ENCODE measurements around the gene TNFAIP2. TPM values are rescaled to one million over a fixed set of nuclear protein-coding genes. Genes with fewer than 3 reads are reported as not detected.
A peak's percentile ranks its signal among the peaks of the same experiment; 100 is the strongest.

TNFAIP2 gene
- total and polyA plus RNA-seq, 9 of the 15 experiments (the other 6 are each of a cell fraction or from before 2014, with no cell fraction given) = 22.6 to 68.6 (median 44.6) TPM

DNA sequence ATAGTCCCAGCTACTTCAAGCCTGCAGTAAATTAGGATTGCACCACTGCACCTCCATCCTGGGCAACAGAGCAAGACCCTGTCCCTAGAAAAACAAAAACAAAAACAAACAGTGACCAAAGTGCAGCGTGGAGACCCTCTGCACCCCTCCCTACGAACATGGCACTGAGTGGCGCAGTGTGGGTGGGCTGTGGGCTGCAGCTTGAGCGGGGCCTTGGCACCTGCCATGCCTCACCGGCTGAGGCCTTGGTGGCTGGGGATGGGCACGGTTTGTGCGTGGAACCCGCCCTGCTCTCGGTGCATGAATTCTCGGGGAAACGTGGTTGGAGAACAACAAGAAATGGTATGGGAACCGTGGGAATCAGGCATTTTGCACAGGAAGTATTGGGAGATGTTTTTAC is 60.8 kb downstream of the TNFAIP2 start:
- Histone ChIP-seq H2AFZ (ENCODE audit: low read depth, low read length) (peak overlapping the region; percentile 51; the same call in 1 of the 2 replicates), H3K27ac (ENCODE audit: extremely low read depth, low read depth, low read length) (no peak overlapping the region), H4K20me1 (replicated peaks; ENCODE audit: control insufficient read depth, insufficient read depth, low read length) (no peaks in the 10 kb centered on the region), H3K4me1 (replicated peaks in 1 of 2; ENCODE audit: control insufficient read depth in 2 of 2, insufficient read depth in 2 of 2, low read length in 2 of 2) (peaks cover 0 to 3% of the 10 kb centered on the region in 2 experiments; a peak in 4 of 5 replicates), H3K27me3 (ENCODE audit: control insufficient read depth in 2 of 2, insufficient read depth in 2 of 2, low read length in 2 of 2) (no peaks in the 10 kb centered on the region), H3K4me3 (no peak overlapping the region), H3K9me3 (replicated peaks; ENCODE audit: control insufficient read depth, insufficient read depth, low read depth, low read length) (no peaks in the 10 kb centered on the region), H3K36me3 (ENCODE audit: control insufficient read depth, insufficient read depth, low read length) (no peaks in the 10 kb centered on the region), H3K9me1 (ENCODE audit: control insufficient read depth, insufficient read depth, low read length) (no peaks in the 10 kb centered on the region), H3K4me2 (ENCODE audit: insufficient read depth, low read length) (no peak overlapping the region), H3K9ac (ENCODE audit: insufficient read depth in 1 of 2, low read depth in 2 of 2, low read length in 2 of 2) (0 out of 4 replicates have a peak overlapping the region, but pooled peaks of 1 of the 2 experiments have one; percentile 33), H3K79me2 (ENCODE audit: control insufficient read depth, insufficient read depth, low read length) (no peaks in the 10 kb centered on the region)
- in situ Hi-C loops (cut with MboI) (no loop called here), intact Hi-C loops (cut with micrococcal nuclease) (no loop called here)
- CTCF ChIA-PET (ENCODE audit: low intra/inter-chr PET ratio) = no interaction called here
- no TSS peak for BruUV-seq (replicated peaks)
- POLR2A ChIA-PET = interaction anchor here (1.1 kb wide), 1 partner anchor 13 kb away, joined by 3 read pairs; no protein-coding TSS in a partner anchor
- TF ChIP-seq EHMT2 (IDR thresholded peaks at IDR 0.05) (no peak), NR4A1 (CRISPR knock-in tag; IDR thresholded peaks at IDR 0.05) (no peak), NR4A1 (tag; IDR thresholded peaks at IDR 0.05) (no peak), SNIP1 (IDR thresholded peaks at IDR 0.05; ENCODE audit: low read depth) (no peak)
- ATAC-seq (no peak), DNase-seq (ENCODE audit: extremely low read depth in 1 of 4, low spot score in 3 of 4) (no peak), FAIRE-seq (no peak)
- 46% methylated on average over 10 of the region's 12 CpGs for WGBS (ENCODE audit: insufficient coverage, low coverage, missing lambda C conversion rate)

All from K562 (cell line).